Peyer's patch (tissue), 4 donors: ENCODE measurements around the gene SYCP2.

ENCODE experiments used
- POLR2A ChIP-seq, 2 donors: fragments of 450-650 bp; IDR thresholded peaks; one replicate each; pipeline ENCODE4 v1.5.1; 2017; ENCODE audit warnings: antibody characterized with exemption in 2 of 2, mild to moderate bottlenecking in 2 of 2, moderate library complexity in 2 of 2
- TF ChIP-seq, protein P1 (sequence below), 6 experiments: fragments of 450-650 bp in 4 of 6; fragments of 200-600 bp in 2 of 6; sonication (generic) in 1 of 6; IDR thresholded peaks; one replicate each; pipeline ENCODE4 v1.5.1; 2017 to 2019; ENCODE audit warnings: antibody characterized with exemption in 6 of 6, mild to moderate bottlenecking in 3 of 6, moderate library complexity in 1 of 6

DNA sequence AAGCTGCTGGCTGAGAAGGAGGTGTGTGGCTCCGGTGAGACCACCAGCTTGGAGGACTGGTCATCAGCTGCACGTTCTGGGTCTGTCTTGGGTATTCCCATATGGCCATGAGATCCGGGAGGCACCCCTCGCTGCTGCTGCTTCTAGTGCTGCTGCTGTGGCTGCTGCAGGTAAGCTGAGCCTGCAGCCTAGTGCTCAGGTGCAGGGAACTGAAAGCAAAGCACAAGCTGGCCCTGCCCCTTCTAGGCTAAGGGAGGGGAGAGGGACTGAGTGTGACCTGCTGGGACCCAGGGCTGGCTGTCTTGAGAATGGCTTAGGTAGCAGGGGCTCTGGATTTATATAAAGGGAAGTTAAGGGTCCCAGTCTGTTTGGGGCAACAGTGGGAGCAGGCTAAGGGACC, 25.2 kb upstream of the SYCP2 start:
- TF ChIP-seq, protein P1, sequence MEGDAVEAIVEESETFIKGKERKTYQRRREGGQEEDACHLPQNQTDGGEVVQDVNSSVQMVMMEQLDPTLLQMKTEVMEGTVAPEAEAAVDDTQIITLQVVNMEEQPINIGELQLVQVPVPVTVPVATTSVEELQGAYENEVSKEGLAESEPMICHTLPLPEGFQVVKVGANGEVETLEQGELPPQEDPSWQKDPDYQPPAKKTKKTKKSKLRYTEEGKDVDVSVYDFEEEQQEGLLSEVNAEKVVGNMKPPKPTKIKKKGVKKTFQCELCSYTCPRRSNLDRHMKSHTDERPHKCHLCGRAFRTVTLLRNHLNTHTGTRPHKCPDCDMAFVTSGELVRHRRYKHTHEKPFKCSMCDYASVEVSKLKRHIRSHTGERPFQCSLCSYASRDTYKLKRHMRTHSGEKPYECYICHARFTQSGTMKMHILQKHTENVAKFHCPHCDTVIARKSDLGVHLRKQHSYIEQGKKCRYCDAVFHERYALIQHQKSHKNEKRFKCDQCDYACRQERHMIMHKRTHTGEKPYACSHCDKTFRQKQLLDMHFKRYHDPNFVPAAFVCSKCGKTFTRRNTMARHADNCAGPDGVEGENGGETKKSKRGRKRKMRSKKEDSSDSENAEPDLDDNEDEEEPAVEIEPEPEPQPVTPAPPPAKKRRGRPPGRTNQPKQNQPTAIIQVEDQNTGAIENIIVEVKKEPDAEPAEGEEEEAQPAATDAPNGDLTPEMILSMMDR (IDR thresholded peaks at IDR 0.05) = no peak
- no peak for TF ChIP-seq POLR2A (IDR thresholded peaks at IDR 0.05)
